Left kidney (tissue), 2 donors: ENCODE measurements around the gene PCSK5. TPM values are rescaled to one million over a fixed set of nuclear protein-coding genes. Genes with fewer than 3 reads are reported as not detected.

Experiments
- DNase-seq: peaks from one replicate; pipeline ENCODE4 v3.0.0-alpha.2; 2013
- polyA plus RNA-seq: library from polyadenylated mRNA; unstranded; fragments of 120-200 nt; gene quantifications from one replicate; pipeline ENCODE4 v1.2.1, GENCODE V29; 2013; ENCODE audit not compliant: insufficient read length

PCSK5 gene
- polyA plus RNA-seq, 1 donor: 18.0 TPM

- DNase-seq: no peak
Measured at GRCh38 chr9:76137931-76138330, 247.5 kb downstream of the PCSK5 start.

GRCh38 chr9:76138360-76138759 is 247.9 kb downstream of the PCSK5 start:
- no peak for DNase-seq

- no peak for DNase-seq
Measured at GRCh38 chr9:76143834-76144233, 253.4 kb downstream of the PCSK5 start.

GRCh38 chr9:76150013-76150412 is 259.5 kb downstream of the PCSK5 start:
- DNase-seq: no peak

GRCh38 chr9:76151267-76151666 is 260.8 kb downstream of the PCSK5 start:
- no peak for DNase-seq

GRCh38 chr9:76153339-76153738 is 262.9 kb downstream of the PCSK5 start:
- DNase-seq: no peak

- DNase-seq: no peak
Measured at GRCh38 chr9:76153902-76154629, 263.6 kb downstream of the PCSK5 start.

GRCh38 chr9:76155361-76155760 is 264.9 kb downstream of the PCSK5 start:
- DNase-seq: no peak

- no peak for DNase-seq
Measured at GRCh38 chr9:76158713-76159112, 268.2 kb downstream of the PCSK5 start.

GRCh38 chr9:76159293-76159926 is 268.9 kb downstream of the PCSK5 start:
- DNase-seq: no peak

GRCh38 chr9:76161106-76161505 is 270.6 kb downstream of the PCSK5 start:
- no peak for DNase-seq

GRCh38 chr9:76161541-76161940 is 271.1 kb downstream of the PCSK5 start:
- DNase-seq: peak; percentile 36

GRCh38 chr9:76162086-76162730 is 271.7 kb downstream of the PCSK5 start:
- no peak for DNase-seq

GRCh38 chr9:76162751-76163500 is 272.5 kb downstream of the PCSK5 start:
- DNase-seq: no peak

GRCh38 chr9:76166526-76166925 is 276.1 kb downstream of the PCSK5 start:
- DNase-seq: peak; percentile 44

- DNase-seq: no peak
Measured at GRCh38 chr9:76176171-76176570, 285.7 kb downstream of the PCSK5 start.

GRCh38 chr9:76177931-76178330 is 287.5 kb downstream of the PCSK5 start:
- DNase-seq: no peak

GRCh38 chr9:76180541-76180940 is 290.1 kb downstream of the PCSK5 start:
- no peak for DNase-seq

GRCh38 chr9:76181020-76181641 is 290.7 kb downstream of the PCSK5 start:
- DNase-seq: no peak

GRCh38 chr9:76181781-76182180 is 291.3 kb downstream of the PCSK5 start:
- DNase-seq: no peak

- no peak for DNase-seq
Measured at GRCh38 chr9:76185432-76185831, 295.0 kb downstream of the PCSK5 start.

- no peak for DNase-seq
Measured at GRCh38 chr9:76188286-76188685, 297.8 kb downstream of the PCSK5 start.
